Activated CD4-positive, CD25-positive, alpha-beta regulatory T cell treated with anti-CD3 and anti-CD28 coated beads, Interleukin-2, amount 50 U/mL, for 72 hours (primary cell): Measurements from ENCODE around the gene ZDHHC11.
"Not testable (repeated sequence)": the region's sequence is repeated elsewhere in the genome, so short reads cannot be mapped to it uniquely, and the experiment has no call there.

ENCODE experiments used
- DNase-seq: peaks from one replicate; pipeline ENCODE4 v3.0.0; 2021

Gene ZDHHC11

GRCh38 chr5:842402-843221, 8.2 kb downstream of the ZDHHC11 start:
- peak; percentile 23 for DNase-seq

DNA sequence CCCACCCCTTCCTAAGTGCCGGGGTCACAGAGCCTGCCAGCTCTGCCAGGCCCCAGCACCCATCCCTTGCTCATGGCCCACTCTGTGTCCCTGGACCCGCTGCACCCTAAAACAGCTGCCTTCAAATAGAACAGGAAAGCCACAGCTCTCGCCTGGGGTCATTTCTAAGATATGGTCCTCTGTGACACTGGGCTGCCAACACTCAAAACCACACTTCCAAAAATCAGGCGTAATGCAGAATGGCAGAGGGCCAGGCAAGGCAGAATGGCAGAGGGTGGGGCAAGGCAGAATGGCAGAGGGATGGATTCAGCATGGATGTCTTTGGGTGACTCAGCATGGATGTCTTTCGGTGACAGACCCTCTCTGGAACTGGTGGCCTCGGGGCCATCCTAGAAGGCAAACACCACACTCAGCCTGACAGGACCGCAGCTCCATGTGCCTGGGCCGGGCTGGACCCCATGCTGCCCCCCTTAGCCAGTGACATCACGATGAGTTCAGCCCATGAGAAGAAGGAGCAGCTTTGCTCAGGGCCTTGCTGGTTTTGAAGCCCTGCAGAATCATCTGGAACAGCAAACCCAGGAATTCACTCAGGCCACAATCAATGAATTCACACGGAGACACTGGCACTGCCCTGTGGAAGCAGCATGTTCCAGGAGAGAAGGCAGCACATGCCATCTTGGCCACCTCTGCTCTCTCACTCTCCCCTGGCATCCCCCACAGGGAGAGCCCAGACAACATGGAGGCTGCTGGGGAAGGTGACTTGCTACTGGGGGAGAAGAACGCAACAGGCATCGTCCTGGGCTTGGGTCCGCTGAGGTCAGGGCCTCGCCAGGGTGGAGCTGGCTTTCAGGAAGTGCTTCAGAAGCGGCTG, 9.0 kb downstream of the ZDHHC11 start:
- peak; percentile 26 for DNase-seq

DNA sequence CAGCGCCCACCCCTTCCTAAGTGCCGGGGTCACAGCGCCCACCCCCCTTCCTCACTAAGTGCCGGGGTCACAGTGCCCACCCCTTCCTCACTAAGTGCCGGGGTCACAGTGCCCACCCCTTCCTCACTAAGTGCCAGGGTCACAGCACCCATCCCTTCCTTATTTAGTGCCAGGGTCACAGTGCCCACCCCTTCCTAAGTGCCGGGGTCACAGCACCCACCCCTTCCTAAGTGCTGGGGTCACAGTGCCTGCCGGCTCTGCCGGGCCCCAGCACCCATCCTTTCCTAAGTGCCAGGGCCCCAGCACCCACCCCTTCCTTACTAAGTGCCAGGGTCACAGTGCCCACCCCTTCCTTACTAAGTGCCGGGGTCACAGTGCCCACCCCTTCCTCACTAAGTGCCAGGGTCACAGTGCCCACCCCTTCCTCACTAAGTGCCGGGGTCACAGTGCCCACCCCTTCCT, 9.8 kb downstream of the ZDHHC11 start:
- DNase-seq: peak; percentile 23

DNA sequence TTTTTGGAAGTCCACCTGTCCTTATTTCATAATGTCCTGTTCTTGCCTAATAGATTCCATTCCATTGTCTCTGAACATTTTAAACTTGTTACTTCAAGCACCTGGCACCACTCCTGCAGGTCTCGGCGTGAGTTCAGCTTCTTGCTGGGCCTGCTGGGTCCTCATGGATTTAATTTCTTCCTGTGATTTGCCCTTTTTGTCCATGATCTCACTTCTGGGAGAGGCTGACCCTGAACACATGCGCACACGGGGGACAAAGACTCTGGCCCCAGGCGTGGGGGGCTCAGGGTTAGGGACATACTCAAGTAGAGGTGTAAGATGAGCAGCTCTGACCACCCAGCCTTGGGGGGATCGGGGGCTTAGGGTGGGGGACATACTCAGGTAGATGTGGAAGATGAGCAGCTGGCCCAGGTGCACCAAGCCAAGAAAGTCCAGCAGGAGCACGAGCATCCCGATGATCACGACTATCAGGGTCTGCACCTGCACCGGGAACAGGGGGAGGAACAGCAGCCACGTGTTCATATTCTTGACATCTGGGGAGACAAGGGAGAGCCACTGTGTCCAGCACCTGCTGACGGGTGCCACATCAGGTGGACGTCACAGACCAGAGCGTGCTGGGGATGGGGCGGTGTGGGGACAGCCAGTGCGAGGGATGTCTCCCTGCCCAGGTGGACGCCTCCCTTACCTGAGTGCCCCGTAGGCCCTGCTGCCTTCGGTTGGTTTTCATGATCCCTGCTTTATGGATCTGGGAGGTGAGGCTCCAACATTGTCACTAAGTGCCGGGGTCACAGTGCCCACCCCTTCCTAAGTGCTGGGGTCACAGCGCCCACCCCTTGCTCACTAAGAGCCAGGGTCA, 10.4 kb downstream of the ZDHHC11 start:
- DNase-seq: peak; percentile 21

- not testable (repeated sequence) for DNase-seq
Measured at GRCh38 chr5:838431-838851, 12.3 kb downstream of the ZDHHC11 start.

DNA sequence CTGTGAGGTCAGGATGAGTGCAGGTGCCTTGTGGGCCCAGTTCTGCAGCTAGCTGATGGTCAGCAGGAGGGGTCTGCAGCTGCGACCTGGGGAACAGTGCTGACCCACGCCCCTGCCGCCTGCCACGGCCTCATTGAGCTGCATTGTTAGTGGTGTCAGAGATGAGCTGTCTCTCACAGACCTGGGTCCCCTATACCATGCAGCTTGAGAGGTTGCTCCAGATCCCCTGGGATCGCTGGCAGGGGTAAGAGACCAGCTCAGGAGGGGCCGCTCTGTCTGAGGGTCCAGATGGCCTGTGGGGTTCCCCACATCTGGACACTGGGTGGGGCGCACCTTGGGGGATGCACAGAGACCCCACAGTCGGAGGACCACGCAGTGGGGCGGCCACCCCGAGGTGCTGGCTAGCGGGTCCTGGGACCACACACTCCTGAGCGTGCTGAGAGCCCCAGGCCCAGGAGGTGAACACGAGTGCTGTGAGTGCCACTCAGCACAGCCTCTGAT, 13.1 kb downstream of the ZDHHC11 start:
- not testable (repeated sequence) for DNase-seq

GRCh38 chr5:835933-836612, 14.7 kb downstream of the ZDHHC11 start:
- DNase-seq: not testable (repeated sequence)

GRCh38 chr5:834013-834412, 16.8 kb downstream of the ZDHHC11 start:
- not testable (repeated sequence) for DNase-seq

DNA sequence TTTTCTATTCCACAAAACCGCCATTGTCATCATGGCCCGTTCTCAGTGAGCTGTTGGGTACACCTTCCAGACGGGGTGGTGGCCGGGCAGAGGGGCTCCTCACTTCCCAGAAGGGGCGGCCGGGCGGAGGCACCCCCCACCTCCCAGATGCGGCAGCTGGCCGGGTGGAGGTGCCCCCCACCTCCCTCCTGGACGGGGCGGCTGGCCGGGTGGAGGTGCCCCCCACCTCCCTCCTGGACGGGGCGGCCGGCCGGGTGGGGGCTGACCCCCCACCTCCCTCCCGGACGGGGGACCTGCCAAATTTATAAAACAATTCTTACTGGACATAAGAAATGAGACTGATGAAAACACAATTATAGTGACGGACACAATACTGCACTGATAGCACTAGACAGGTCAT, 22.6 kb downstream of the ZDHHC11 start:
- DNase-seq: not testable (repeated sequence)

- not testable (repeated sequence) for DNase-seq
Measured at GRCh38 chr5:825544-825943, 25.2 kb downstream of the ZDHHC11 start.

- DNase-seq: no peak
Measured at GRCh38 chr5:821504-821903, 29.3 kb downstream of the ZDHHC11 start.

DNA sequence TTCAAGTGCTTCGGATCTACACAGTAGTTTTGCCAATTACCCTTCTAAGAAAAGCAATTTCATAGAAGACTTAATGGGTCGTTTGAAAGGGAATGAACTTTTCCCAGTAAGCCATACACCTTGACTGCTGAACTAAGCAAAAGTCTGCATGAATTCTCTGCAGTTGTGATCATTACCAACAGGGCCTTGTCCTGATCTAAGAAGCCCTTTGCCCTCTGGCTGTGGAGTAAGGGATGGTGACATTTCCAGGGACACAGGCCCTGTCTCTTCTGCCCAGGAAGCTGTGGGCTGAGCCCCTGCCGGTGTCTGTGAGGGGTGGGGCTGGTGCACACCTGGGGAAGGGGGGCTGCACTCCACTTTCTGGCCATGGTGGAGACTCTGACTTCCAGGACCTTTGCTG, 30.5 kb downstream of the ZDHHC11 start:
- DNase-seq: no peak

DNA sequence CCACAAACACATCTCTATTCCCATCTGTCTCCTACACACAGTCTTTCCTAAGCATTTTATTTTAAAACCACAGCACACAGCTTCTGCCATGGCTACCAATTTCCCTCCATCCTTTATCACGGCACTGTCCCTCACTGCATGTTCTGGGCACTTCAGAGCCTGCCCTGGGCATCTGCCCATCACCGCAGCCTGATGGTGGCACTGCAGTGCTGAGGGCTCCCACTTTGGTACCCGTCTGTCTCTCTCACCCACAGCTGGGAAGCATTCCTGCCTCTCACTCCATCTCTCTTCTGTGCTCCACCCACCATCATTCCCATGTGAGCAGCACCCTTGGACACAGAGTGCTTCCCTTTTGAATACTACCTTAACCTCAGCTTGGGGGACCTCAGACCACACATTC, 31.7 kb downstream of the ZDHHC11 start:
- DNase-seq: no peak

DNA sequence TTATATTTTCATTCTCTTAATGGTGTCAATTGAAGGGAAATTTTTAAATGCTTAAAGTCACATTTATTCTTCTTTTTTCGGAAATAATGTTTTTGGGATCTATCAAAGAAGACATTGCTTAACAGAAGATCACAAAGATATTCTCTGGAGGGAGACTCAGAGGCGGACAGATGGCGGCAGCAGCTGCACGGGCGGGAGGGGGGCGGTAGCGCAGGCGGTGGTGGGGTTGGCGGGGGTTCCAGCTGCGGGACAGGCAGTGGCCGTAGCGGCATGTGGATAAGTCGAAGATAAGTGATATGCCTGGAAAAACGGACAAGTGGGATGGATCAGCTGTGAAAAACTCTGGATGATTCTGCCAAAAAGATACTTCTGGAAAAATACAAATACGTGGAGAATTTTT, 34.6 kb downstream of the ZDHHC11 start:
- no peak for DNase-seq

GRCh38 chr5:815449-815848, 35.3 kb downstream of the ZDHHC11 start:
- no peak for DNase-seq

- DNase-seq: not testable (repeated sequence)
Measured at GRCh38 chr5:813575-813974, 37.2 kb downstream of the ZDHHC11 start.

DNA sequence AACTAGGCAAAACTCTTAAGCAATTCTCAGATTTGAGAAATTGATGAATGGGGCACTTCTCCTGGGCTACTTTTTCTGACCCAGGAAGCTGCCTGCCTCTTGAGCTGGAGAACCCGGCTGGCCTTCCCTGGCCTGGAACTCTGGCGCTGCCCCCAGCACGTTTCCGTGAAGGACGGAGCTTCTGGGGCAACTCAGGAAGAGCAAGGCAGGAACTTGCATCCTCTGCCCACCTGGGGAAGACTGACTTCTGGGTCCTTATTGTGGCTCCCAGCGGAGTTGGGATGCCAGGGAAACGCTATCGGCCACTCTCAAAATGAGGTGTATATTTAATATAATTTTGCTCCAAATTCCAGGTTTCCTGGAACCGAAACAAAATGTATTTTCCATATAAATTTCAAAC, 39.4 kb downstream of the ZDHHC11 start:
- DNase-seq: not testable (repeated sequence)

DNA sequence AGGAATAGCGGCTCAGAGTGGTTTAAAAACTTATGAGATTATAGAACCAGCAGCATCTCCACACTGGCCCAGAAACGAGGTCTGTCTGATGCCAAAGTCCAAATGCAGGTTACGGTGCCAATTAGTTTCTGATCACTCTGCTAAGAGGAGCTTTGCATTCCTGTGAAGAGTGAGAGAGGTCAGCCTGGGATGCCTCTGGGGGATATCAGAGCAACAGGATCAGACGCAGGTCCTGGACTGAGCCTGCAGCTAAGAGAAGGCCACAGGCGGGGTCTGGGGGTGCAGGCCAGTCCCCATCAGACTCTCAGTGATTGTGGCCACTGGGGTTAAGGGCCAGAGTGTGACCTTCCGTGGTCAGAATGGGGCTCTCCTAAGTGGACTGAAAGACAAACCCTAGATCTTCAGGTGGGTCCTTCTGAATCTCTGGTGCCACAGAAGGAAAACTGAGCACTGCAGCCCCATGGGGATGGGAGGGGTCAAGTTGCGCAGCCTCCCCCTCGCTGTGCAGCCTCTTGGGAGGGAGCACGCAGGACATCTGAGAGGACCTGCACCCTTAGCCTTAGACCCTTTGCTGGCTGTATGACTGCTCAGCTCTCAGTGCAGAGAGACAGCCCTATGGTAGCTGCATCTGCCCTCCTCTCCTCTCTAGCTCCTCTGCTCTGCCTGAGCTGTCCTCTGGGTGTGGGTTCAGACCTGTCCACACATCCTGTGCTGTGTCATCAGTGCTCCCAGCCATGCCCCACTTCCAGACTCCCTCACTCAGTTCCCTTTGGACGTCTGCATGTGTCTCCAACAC, 42.9 kb downstream of the ZDHHC11 start:
- not testable (repeated sequence) for DNase-seq

DNA sequence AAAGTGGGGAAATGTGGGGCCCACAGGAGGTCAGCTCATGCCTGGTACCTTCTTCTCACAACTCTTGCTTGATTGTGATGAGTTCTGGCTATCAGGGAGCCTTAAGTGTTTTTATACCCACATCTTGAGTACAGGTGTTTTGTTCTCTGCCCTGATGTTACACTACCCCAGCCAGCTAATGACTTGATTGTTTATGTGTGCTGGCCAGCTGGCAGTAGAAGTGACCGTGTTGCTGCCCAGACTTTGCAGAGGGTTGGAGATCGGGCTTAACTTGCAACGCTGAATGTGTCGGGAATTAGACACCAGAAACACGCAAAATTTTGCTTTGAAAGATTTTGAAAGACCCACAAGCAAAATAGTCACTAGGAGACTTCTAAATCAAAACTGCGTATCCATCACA, 49.3 kb downstream of the ZDHHC11 start:
- no peak for DNase-seq

DNA sequence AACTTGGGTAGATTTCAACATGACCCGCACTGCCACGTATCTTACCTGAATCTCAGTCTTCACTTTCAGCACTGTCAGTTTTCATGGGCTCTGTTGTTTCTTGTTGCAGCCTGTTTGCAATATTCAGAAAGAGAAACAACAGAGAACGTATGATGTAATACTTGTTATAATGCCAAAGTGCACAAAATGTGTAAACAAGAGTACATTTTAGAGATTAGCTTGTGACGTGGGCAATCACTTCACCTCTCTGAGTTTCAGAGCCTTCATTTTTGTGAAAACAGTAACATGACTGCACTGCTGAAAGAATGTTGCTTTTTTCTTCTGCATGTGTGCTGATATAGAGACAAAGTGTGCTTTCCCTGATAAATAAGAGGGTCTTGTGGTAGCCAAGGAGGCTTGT, 49.7 kb downstream of the ZDHHC11 start:
- DNase-seq: not testable (repeated sequence)

DNA sequence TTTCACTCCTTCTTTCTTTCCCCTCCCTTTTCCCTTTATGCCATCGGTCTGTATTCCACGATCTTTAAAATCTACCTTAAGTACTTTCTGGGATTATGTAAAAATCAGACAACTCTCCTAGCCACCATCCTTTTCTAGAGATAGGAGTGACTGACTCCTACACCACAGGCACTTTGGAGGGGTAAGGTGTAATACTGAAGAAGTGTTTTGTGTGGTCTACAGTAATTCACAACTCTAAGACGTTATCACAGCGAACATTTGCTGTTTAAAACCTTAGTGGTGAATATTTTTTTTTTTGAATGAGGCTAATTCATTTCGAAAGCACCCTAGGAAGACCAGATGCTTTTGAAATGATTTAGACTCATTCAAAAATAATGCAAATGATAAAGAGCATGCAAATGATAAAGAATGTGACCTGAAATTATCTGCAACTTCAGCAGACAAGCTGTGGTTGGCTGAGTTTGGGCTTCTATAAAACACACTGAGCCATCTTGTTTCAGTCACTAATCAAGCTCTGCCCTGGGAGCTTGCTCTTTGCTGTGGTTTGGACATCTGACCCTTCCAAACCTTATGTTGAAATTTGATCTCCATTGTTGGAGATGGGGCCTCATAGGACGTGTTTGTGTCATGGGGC, 52.2 kb downstream of the ZDHHC11 start:
- DNase-seq: not testable (repeated sequence)
